Measurements from ENCODE around the gene ZSCAN25. TPM values are rescaled to one million over a fixed set of nuclear protein-coding genes. Genes with fewer than 3 reads are reported as not detected.

Gene ZSCAN25
- total RNA-seq, 1 experiment from 2014 or later: 17.6 TPM

- intact Hi-C loops (cut with micrococcal nuclease): no loop called here
- H3K27me3 Mint-ChIP-seq (ENCODE audit: insufficient read depth, unreplicated experiment): no peaks in the 10 kb centered on the region
- H3K4me1 Mint-ChIP-seq (ENCODE audit: insufficient read depth, unreplicated experiment): no peaks in the 10 kb centered on the region
- no peaks in the 10 kb centered on the region for H3K9me3 Mint-ChIP-seq (ENCODE audit: unreplicated experiment)
- no peak for TF ChIP-seq CTCF (IDR thresholded peaks at IDR 0.05; ENCODE audit: unreplicated experiment)
- no peak overlapping the region for H3K27ac Mint-ChIP-seq (ENCODE audit: low read depth, unreplicated experiment)
- POLR2A ChIA-PET: no interaction called here
- DNase-seq (ENCODE audit: unreplicated experiment): no peak
- H3K36me3 Mint-ChIP-seq (ENCODE audit: insufficient read depth, unreplicated experiment): no peaks in the 10 kb centered on the region
- no peak overlapping the region for H3K4me3 Mint-ChIP-seq (ENCODE audit: unreplicated experiment)
- no TSS peak for BruUV-seq (replicated peaks)
- CTCF ChIA-PET: no interaction called here
Observed at GRCh38 chr7:99588868-99589267, 27.9 kb upstream of the ZSCAN25 start.

GRCh38 chr7:99594948-99595745 lies 21.6 kb upstream of the ZSCAN25 start:
- H3K9me3 Mint-ChIP-seq (ENCODE audit: unreplicated experiment): no peaks in the 10 kb centered on the region
- ChIA-PET CTCF (no interaction called here), POLR2A (no interaction called here)
- no peak overlapping the region for H3K27ac Mint-ChIP-seq (ENCODE audit: low read depth, unreplicated experiment)
- H3K4me3 Mint-ChIP-seq (ENCODE audit: unreplicated experiment): no peak overlapping the region
- DNase-seq (ENCODE audit: unreplicated experiment): no peak
- TF ChIP-seq CTCF (IDR thresholded peaks at IDR 0.05; ENCODE audit: unreplicated experiment): no peak
- H3K27me3 Mint-ChIP-seq (ENCODE audit: insufficient read depth, unreplicated experiment): no peaks in the 10 kb centered on the region
- H3K4me1 Mint-ChIP-seq (ENCODE audit: insufficient read depth, unreplicated experiment): no peaks in the 10 kb centered on the region
- H3K36me3 Mint-ChIP-seq (ENCODE audit: insufficient read depth, unreplicated experiment): no peaks in the 10 kb centered on the region
- intact Hi-C loops (cut with micrococcal nuclease): no loop called here
- no TSS peak for BruUV-seq (replicated peaks)

DNA sequence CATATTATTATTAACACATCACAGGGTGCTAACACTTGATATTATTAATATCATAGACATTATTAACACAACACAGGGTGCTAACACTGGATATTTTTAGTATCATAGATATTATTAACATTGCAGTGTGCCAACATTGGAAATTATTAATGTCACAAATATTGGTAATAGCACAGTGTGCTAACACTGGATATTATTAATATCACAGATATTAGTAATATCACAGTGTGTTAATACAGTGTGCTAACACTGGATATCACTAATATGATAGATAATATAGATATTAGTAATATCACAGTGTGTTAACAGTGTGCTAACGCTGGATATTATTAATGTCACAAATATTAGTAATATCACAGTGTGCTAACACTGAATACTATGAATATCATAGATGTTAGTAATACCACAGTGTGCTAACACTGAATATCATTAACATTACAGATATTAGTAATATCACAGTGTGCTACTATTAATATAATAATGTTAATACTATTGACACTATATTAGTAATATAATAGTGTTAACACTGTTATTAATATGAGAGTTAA lies 20.3 kb upstream of the ZSCAN25 start:
- no peak for DNase-seq (ENCODE audit: unreplicated experiment)
- Mint-ChIP-seq H3K4me1 (ENCODE audit: insufficient read depth, unreplicated experiment) (no peaks in the 10 kb centered on the region), H3K27ac (ENCODE audit: low read depth, unreplicated experiment) (no peak overlapping the region), H3K27me3 (ENCODE audit: insufficient read depth, unreplicated experiment) (no peaks in the 10 kb centered on the region), H3K4me3 (ENCODE audit: unreplicated experiment) (no peak overlapping the region), H3K9me3 (ENCODE audit: unreplicated experiment) (no peaks in the 10 kb centered on the region), H3K36me3 (ENCODE audit: insufficient read depth, unreplicated experiment) (no peaks in the 10 kb centered on the region)
- CTCF ChIA-PET: no interaction called here
- intact Hi-C loops (cut with micrococcal nuclease): no loop called here
- no TSS peak for BruUV-seq (replicated peaks)
- TF ChIP-seq CTCF (IDR thresholded peaks at IDR 0.05; ENCODE audit: unreplicated experiment): no peak
- POLR2A ChIA-PET: interaction anchor here (1.0 kb wide), 1 partner anchor 15 kb away, joined by 3 read pairs; no protein-coding TSS in a partner anchor

DNA sequence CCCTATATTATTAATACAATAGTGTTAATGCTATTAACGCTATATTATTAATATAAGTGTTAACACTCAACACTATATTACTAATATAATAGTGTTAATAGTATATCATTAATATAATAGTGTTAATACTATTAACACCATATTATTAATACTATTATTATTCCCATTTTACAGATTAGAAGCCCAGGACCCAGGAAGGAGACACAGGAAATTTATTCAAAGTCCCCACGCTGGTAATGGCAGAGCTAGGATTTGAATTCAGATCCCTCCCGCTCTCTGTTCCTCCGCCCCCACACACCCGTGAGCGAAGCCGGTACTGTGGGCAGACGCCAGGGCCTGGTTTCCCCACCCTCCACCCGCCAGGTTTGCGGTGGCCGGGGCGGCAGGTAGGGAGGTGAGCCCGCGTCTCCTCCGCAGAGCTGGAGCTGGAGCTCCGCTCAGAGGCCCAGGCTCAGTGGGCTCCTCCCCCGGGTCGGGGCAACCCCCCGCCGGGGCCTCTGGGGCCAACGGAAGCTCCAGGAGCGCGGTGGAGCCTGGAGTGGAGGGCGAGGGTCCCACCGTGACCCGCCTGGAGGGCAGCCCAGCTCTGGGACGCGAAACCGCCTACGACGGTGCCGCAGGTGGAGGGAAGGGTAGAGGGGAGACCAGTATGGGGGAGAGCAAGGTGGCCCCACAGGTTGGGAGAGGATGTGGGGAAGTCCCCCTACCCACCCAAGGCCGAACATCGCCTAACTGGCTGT lies 18.8 kb upstream of the ZSCAN25 start, which contains the start of gene TMEM225B:
TMEM225B (plus strand) TSS at position 506 of the 740 bp plus-strand sequence. CDS start 6,122 bp downstream, outside the sequence.
- Mint-ChIP-seq H3K4me1 (ENCODE audit: insufficient read depth, unreplicated experiment) (no peaks in the 10 kb centered on the region), H3K4me3 (ENCODE audit: unreplicated experiment) (no peak within 1 kb of the TSS), H3K27me3 (ENCODE audit: insufficient read depth, unreplicated experiment) (no peaks in the 10 kb centered on the region), H3K36me3 (ENCODE audit: insufficient read depth, unreplicated experiment) (no peaks in the 10 kb centered on the region), H3K27ac (ENCODE audit: low read depth, unreplicated experiment) (no peak within 1 kb of the TSS), H3K9me3 (ENCODE audit: unreplicated experiment) (no peaks in the 10 kb centered on the region)
- DNase-seq (ENCODE audit: unreplicated experiment): no peak
- CTCF ChIA-PET: no interaction called here
- BruUV-seq (replicated peaks): no TSS peak
- intact Hi-C loops (cut with micrococcal nuclease): no loop called here
- POLR2A ChIA-PET: interaction anchor here (1.0 kb wide), 1 partner anchor 26 kb away, joined by 3 read pairs; no protein-coding TSS in a partner anchor
- no peak for TF ChIP-seq CTCF (IDR thresholded peaks at IDR 0.05; ENCODE audit: unreplicated experiment)
